Astrocyte of the cerebellum (primary cell): ENCODE results near the gene DNAJC3.
"Not testable (repeated sequence)": the region's sequence is repeated elsewhere in the genome, so short reads cannot be mapped to it uniquely, and the experiment has no call there.

Experiments
- DNase-seq: peaks from one replicate; pipeline ENCODE4 v3.0.0-alpha.2; 2011; ENCODE audit warnings: low read depth
- H3K4me3 ChIP-seq: 2 replicates; pipeline ENCODE4 v1.5.1; 2011; ENCODE audit warnings: mild to moderate bottlenecking, low read depth, low read length, moderate library complexity
- CTCF ChIP-seq: IDR thresholded peaks from 2 replicates; pipeline ENCODE4 v1.5.1; 2012; ENCODE audit warnings: low read length, low read depth, moderate library complexity, mild to moderate bottlenecking; ENCODE audit errors: missing control alignments
- in situ Hi-C: cut with HindIII; loops from 2 replicates; pipeline ENCODE4 v1.10.0; 2017; ENCODE audit warnings: low sequenced_read_pairs

The DNAJC3 gene

GRCh38 chr13:95723438-95723837, 46.5 kb downstream of the DNAJC3 start:
- H3K4me3 ChIP-seq: no peak overlapping the region
- TF ChIP-seq CTCF: no peak
- no peak for DNase-seq
- in situ Hi-C loops: no loop called here

- no peak for DNase-seq
- H3K4me3 ChIP-seq: no peak overlapping the region
- in situ Hi-C loops: no loop called here
- TF ChIP-seq CTCF: no peak
These were observed 47.3 kb downstream of the DNAJC3 start for GRCh38 chr13:95724252-95724651.

GRCh38 chr13:95726876-95727275, 49.9 kb downstream of the DNAJC3 start:
- H3K4me3 ChIP-seq: no peak overlapping the region
- DNase-seq: no peak
- in situ Hi-C loops: no loop called here
- TF ChIP-seq CTCF: no peak

- in situ Hi-C loops: no loop called here
- no peak for DNase-seq
- no peak for TF ChIP-seq CTCF
These were observed 52.0 kb downstream of the DNAJC3 start for GRCh38 chr13:95728957-95729356.

GRCh38 chr13:95734124-95734523, 57.2 kb downstream of the DNAJC3 start:
- H3K4me3 ChIP-seq: no peak overlapping the region
- DNase-seq: no peak
- no peak for TF ChIP-seq CTCF
- in situ Hi-C loops: no loop called here

More at GRCh38 chr13:95728957-95729356, 52.0 kb downstream of the DNAJC3 start:
- H3K4me3 ChIP-seq: no peak overlapping the region

GRCh38 chr13:95740071-95740978, 63.4 kb downstream of the DNAJC3 start:
- H3K4me3 ChIP-seq, in situ Hi-C loops, DNase-seq: not testable (repeated sequence)

- no peak for DNase-seq
- no peak overlapping the region for H3K4me3 ChIP-seq
- in situ Hi-C loops: no loop called here
- no peak for TF ChIP-seq CTCF
These were observed 64.0 kb downstream of the DNAJC3 start for GRCh38 chr13:95740979-95741320.
